GM23338 (cell line): ENCODE measurements around the gene TRIO. TPM values are rescaled to one million over a fixed set of nuclear protein-coding genes. Genes with fewer than 3 reads are reported as not detected.

Experiments used
- ATAC-seq: fragments of 200-7000 bp; cut with Tn5 transposase; 3 replicates; pipeline ENCODE4 v1.9.1; 2020
- DNase-seq: peaks from one replicate; pipeline ENCODE4 v3.0.0-alpha.2; 2015; ENCODE audit warnings: low spot score
- H2AFZ ChIP-seq: fragments of 200-600 bp; sonication (generic); 2 replicates; pipeline ENCODE4 v1.8.0; 2016; ENCODE audit warnings: antibody characterized with exemption, mild to moderate bottlenecking, moderate library complexity
- H3F3A ChIP-seq: fragments of 200-600 bp; sonication (generic); replicated peaks from 2 replicates; pipeline ENCODE4 v1.8.0; 2017; ENCODE audit warnings: antibody characterized with exemption, mixed run types, low read depth
- H3K27ac ChIP-seq: fragments of 200-600 bp; sonication (generic); 2 replicates; pipeline ENCODE4 v1.6.1; 2016; ENCODE audit warnings: low read depth
- H3K27me3 ChIP-seq: fragments of 200-600 bp; sonication (generic); 2 replicates; pipeline ENCODE4 v1.8.0; 2016; ENCODE audit warnings: mild to moderate bottlenecking, mixed run types, moderate library complexity; ENCODE audit not compliant: insufficient read depth
- H3K36me3 ChIP-seq: fragments of 200-600 bp; sonication (generic); 2 replicates; pipeline ENCODE4 v1.8.0; 2016; ENCODE audit warnings: mild to moderate bottlenecking; ENCODE audit not compliant: insufficient read depth
- H3K4me1 ChIP-seq: fragments of 200-600 bp; sonication (generic); 2 replicates; pipeline ENCODE4 v1.8.0; 2016; ENCODE audit warnings: mild to moderate bottlenecking, moderate library complexity; ENCODE audit not compliant: insufficient read depth
- H3K4me2 ChIP-seq: fragments of 200-600 bp; sonication (generic); 2 replicates; pipeline ENCODE4 v1.7.1; 2017; ENCODE audit warnings: mixed run types
- H3K4me3 ChIP-seq: fragments of 200-600 bp; sonication (generic); 2 replicates; pipeline ENCODE4 v1.6.1; 2016; ENCODE audit warnings: mixed run types
- H3K79me2 ChIP-seq: fragments of 200-600 bp; sonication (generic); replicated peaks from 2 replicates; pipeline ENCODE4 v1.8.0; 2017; ENCODE audit warnings: mild to moderate bottlenecking; ENCODE audit not compliant: insufficient read depth
- H3K9me2 ChIP-seq: fragments of 200-600 bp; sonication (generic); 2 replicates; pipeline ENCODE4 v1.8.0; 2017; ENCODE audit not compliant: insufficient read depth
- H4K20me1 ChIP-seq: fragments of 200-600 bp; sonication (generic); replicated peaks from 2 replicates; pipeline ENCODE4 v1.8.0; 2017; ENCODE audit warnings: mild to moderate bottlenecking; ENCODE audit not compliant: insufficient read depth
- H3K27ac Mint-ChIP-seq: 2 replicates; pipeline ENCODE4 v1.8.0; 2020; ENCODE audit warnings: inconsistent platforms, mild to moderate bottlenecking, moderate library complexity, mixed read lengths
- H3K27me3 Mint-ChIP-seq: 3 replicates; pipeline ENCODE4 v1.8.0; 2022; ENCODE audit warnings: low read depth, mild to moderate bottlenecking, moderate library complexity, mixed read lengths, inconsistent platforms; ENCODE audit not compliant: insufficient read depth, poor library complexity
- H3K36me3 Mint-ChIP-seq: 3 replicates; pipeline ENCODE4 v1.8.0; 2021; ENCODE audit warnings: low read depth, mild to moderate bottlenecking, inconsistent platforms, moderate library complexity, mixed read lengths
- H3K4me1 Mint-ChIP-seq: 3 replicates; pipeline ENCODE4 v1.8.0; 2020; ENCODE audit warnings: mild to moderate bottlenecking, inconsistent platforms, mixed read lengths
- H3K4me3 Mint-ChIP-seq: 3 replicates; pipeline ENCODE4 v1.8.0; 2021; ENCODE audit warnings: moderate library complexity, mild to moderate bottlenecking, inconsistent platforms, mixed read lengths
- H3K9me3 Mint-ChIP-seq: 3 replicates; pipeline ENCODE4 v1.8.0; 2020; ENCODE audit warnings: moderate library complexity, mild to moderate bottlenecking, inconsistent platforms, mixed read lengths
- CREB1 ChIP-seq: fragments of 250-450 bp; sonication (Bioruptor Pico); IDR thresholded peaks from 2 replicates; pipeline ENCODE4 v1.5.0; 2020; ENCODE audit warnings: low read depth, mild to moderate bottlenecking, moderate library complexity
- CTCF ChIP-seq, 2 experiments: fragments of 200-600 bp in 1 of 2; sonication (generic) in 1 of 2; conservative IDR thresholded peaks; 2 replicates each; pipeline versions ENCODE4 v1.5.1 to v1.6.1; 2016 to 2017; ENCODE audit warnings: antibody characterized with exemption in 2 of 2, low read depth in 2 of 2, mild to moderate bottlenecking in 2 of 2, moderate library complexity in 1 of 2
- ETS1 ChIP-seq: IDR thresholded peaks from 2 replicates; pipeline ENCODE4 v1.6.1; 2016; ENCODE audit warnings: antibody characterized with exemption
- EZH2 ChIP-seq: fragments of 200-600 bp; sonication (generic); IDR thresholded peaks from one replicate; pipeline ENCODE4 v1.8.0; 2017; ENCODE audit warnings: antibody characterized with exemption, mild to moderate bottlenecking, low read depth; ENCODE audit not compliant: unreplicated experiment
- EZH2phosphoT487 ChIP-seq: fragments of 200-600 bp; sonication (generic); IDR thresholded peaks from one replicate; pipeline ENCODE4 v1.8.1; 2018; ENCODE audit warnings: antibody characterized with exemption; ENCODE audit not compliant: unreplicated experiment
- NANOG ChIP-seq: IDR thresholded peaks from 2 replicates; pipeline ENCODE4 v1.6.1; 2016; ENCODE audit warnings: antibody characterized with exemption, borderline replicate concordance
- POLR2AphosphoS5 ChIP-seq: IDR thresholded peaks from 2 replicates; pipeline ENCODE4 v1.6.1; 2016; ENCODE audit warnings: antibody characterized with exemption, low read depth
- REST ChIP-seq: IDR thresholded peaks from one replicate; pipeline ENCODE4 v1.6.1; 2018; ENCODE audit warnings: antibody characterized with exemption; ENCODE audit not compliant: unreplicated experiment
- STAT1 ChIP-seq: IDR thresholded peaks from one replicate; pipeline ENCODE4 v1.6.1; 2016; ENCODE audit warnings: antibody characterized with exemption; ENCODE audit not compliant: unreplicated experiment
- ZNF114 ChIP-seq: fragments of 250-450 bp; sonication (Bioruptor Pico); IDR thresholded peaks from 2 replicates; pipeline ENCODE4 v1.5.0; 2020; ENCODE audit warnings: mild to moderate bottlenecking, moderate library complexity
- ZNF331 ChIP-seq: fragments of 250-450 bp; sonication (Bioruptor Pico); IDR thresholded peaks from 2 replicates; pipeline ENCODE4 v1.5.0; 2020; ENCODE audit warnings: low read depth, mild to moderate bottlenecking, moderate library complexity
- polyA plus RNA-seq: library from polyadenylated mRNA; unstranded; fragments of >200 nt; fragmentation: Nextera tagmentation; extraction: Ambion mirVana; gene quantifications from 2 replicates; pipeline ENCODE4 v1.2.1, GENCODE V29; 2016
- total RNA-seq: library from RNA; depleted of rRNA; stranded (reverse); fragments of >200 nt; shearing (Covaris generic); gene quantifications from 2 replicates; pipeline ENCODE4 v1.2.3, GENCODE V29; 2014

The TRIO gene
- total and polyA plus RNA-seq, 2 experiments from 2014 or later: 13.8 to 113 TPM

GRCh38 chr5:14242447-14242846, 99.3 kb downstream of the TRIO start:
- no peak overlapping the region for H3K4me3 ChIP-seq
- Mint-ChIP-seq H3K9me3 (no peaks in the 10 kb centered on the region), H3K27ac (no peak overlapping the region), H3K36me3 (no peaks in the 10 kb centered on the region), H3K4me3 (no peak overlapping the region), H3K4me1 (peaks cover 82% of the 10 kb centered on the region), H3K27me3 (peaks cover 2% of the 10 kb centered on the region)
- TF ChIP-seq EZH2 (no peak), CTCF (conservative IDR thresholded peaks at IDR 0.05; ENCODE audit: low read depth in 2 of 2) (peak; percentile 22 to 34; a peak in 2 of 4 replicates), REST (no peak)
- H3F3A ChIP-seq: no peaks in the 10 kb centered on the region
- no peaks in the 10 kb centered on the region for H3K27me3 ChIP-seq
- peaks cover 16% of the 10 kb centered on the region; the same call in 1 of the 2 replicates for H4K20me1 ChIP-seq
- DNase-seq: no peak
- H3K36me3 ChIP-seq: no peaks in the 10 kb centered on the region
- no peaks in the 10 kb centered on the region for H3K9me2 ChIP-seq
- no peak overlapping the region for H2AFZ ChIP-seq
- peaks cover 100% of the 10 kb centered on the region for H3K79me2 ChIP-seq
- peaks cover 73% of the 10 kb centered on the region for H3K4me1 ChIP-seq
- no peak for ATAC-seq
- no peak overlapping the region for H3K27ac ChIP-seq
- no peak overlapping the region for H3K4me2 ChIP-seq

- Histone ChIP-seq H3K36me3 (no peaks in the 10 kb centered on the region), H2AFZ (no peak overlapping the region), H3K9me2 (no peaks in the 10 kb centered on the region), H3K4me2 (no peak overlapping the region), H4K20me1 (peaks cover 16% of the 10 kb centered on the region; the same call in 1 of the 2 replicates), H3K4me1 (peaks cover 68% of the 10 kb centered on the region), H3K27me3 (no peaks in the 10 kb centered on the region), H3K27ac (no peak overlapping the region), H3K4me3 (no peak overlapping the region), H3K79me2 (peaks cover 100% of the 10 kb centered on the region), H3F3A (no peaks in the 10 kb centered on the region)
- no peak overlapping the region for H3K27ac Mint-ChIP-seq
- peaks cover 78% of the 10 kb centered on the region for H3K4me1 Mint-ChIP-seq
- ATAC-seq: peak; percentile 39
- H3K36me3 Mint-ChIP-seq: no peaks in the 10 kb centered on the region
- peaks cover 2% of the 10 kb centered on the region for H3K27me3 Mint-ChIP-seq
- TF ChIP-seq POLR2AphosphoS5 (no peak), STAT1 (no peak), EZH2 (no peak), ZNF331 (CRISPR knock-in tag) (no peak), REST (no peak), NANOG (no peak), ZNF114 (CRISPR knock-in tag) (no peak), CREB1 (CRISPR knock-in tag) (no peak), EZH2phosphoT487 (no peak), ETS1 (no peak)
- no peak for DNase-seq
- H3K4me3 Mint-ChIP-seq: no peak overlapping the region
- H3K9me3 Mint-ChIP-seq: no peaks in the 10 kb centered on the region
These were observed 99.8 kb downstream of the TRIO start for GRCh38 chr5:14242871-14243383.
